Spleen (tissue), 11 donors: ENCODE data around the gene CCDC92. TPM values are rescaled to one million over a fixed set of nuclear protein-coding genes. Genes with fewer than 3 reads are reported as not detected.

Experiments used
- DNase-seq: peaks from one replicate; pipeline ENCODE4 v3.0.0-alpha.2; 2020
- H3K27ac ChIP-seq, 8 donors: fragments of 200-600 bp; sonication (generic) in 7 of 8; 1 replicate in 4 of 8; 2 replicates in 4 of 8; pipeline versions ENCODE4 v1.5.0 to v1.8.0; 2016 to 2021; ENCODE audit warnings: inconsistent platforms in 4 of 8, mild to moderate bottlenecking in 4 of 8, moderate library complexity in 1 of 8
- H3K27me3 ChIP-seq, 7 donors: fragments of 200-600 bp; sonication (generic) in 6 of 7; replicated peaks in 1 of 7; 1 replicate in 4 of 7; 2 replicates in 3 of 7; pipeline versions ENCODE4 v1.5.0 to v1.8.0; 2016 to 2021; ENCODE audit warnings: inconsistent platforms in 3 of 7, mild to moderate bottlenecking in 1 of 7
- H3K36me3 ChIP-seq, 6 donors: fragments of 200-600 bp; sonication (generic) in 5 of 6; 1 replicate in 4 of 6; 2 replicates in 2 of 6; pipeline versions ENCODE4 v1.5.0 to v1.8.0; 2016 to 2021; ENCODE audit warnings: inconsistent platforms in 2 of 6
- H3K4me1 ChIP-seq, 6 donors: fragments of 200-600 bp; sonication (generic) in 5 of 6; 1 replicate in 3 of 6; 2 replicates in 3 of 6; pipeline versions ENCODE4 v1.5.0 to v1.8.0; 2016 to 2021; ENCODE audit warnings: inconsistent platforms in 3 of 6
- H3K4me3 ChIP-seq, 8 donors: fragments of 200-600 bp; sonication (generic) in 7 of 8; 1 replicate in 4 of 8; 2 replicates in 4 of 8; pipeline versions ENCODE4 v1.5.0 to v1.8.0; 2016 to 2021; ENCODE audit warnings: inconsistent platforms in 4 of 8, mild to moderate bottlenecking in 4 of 8, moderate library complexity in 2 of 8
- H3K9me3 ChIP-seq, 8 donors: fragments of 200-600 bp; sonication (generic) in 7 of 8; 1 replicate in 4 of 8; 2 replicates in 4 of 8; pipeline versions ENCODE4 v1.5.0 to v1.8.0; 2016 to 2021; ENCODE audit warnings: inconsistent platforms in 4 of 8
- POLR2A ChIP-seq, 3 donors: fragments of 450-650 bp; IDR thresholded peaks; one replicate each; pipeline ENCODE4 v1.5.1; 2017; ENCODE audit warnings: antibody characterized with exemption in 3 of 3, mild to moderate bottlenecking in 1 of 3
- POLR2AphosphoS5 ChIP-seq, 3 donors: sonication (generic); formaldehyde crosslinking; IDR thresholded peaks; one replicate each; pipeline ENCODE4 v1.5.1; 2017; ENCODE audit warnings: antibody characterized with exemption in 3 of 3
- WGBS, 5 donors: extraction: QIAGEN DNeasy Blood & Tissue Kit in 3 of 5; methylation state at CpG; one replicate each; pipeline versions ENCODE4 v1.1.5 to v1.1.7; 2013 to 2018; 5-methylcytosine and 5-hydroxymethylcytosine counted together
- intact Hi-C: fragments of 100-400 bp; cut with DNase I; formaldehyde crosslinking; loops from one replicate; pipeline ENCODE4 v1.15.0; 2023; ENCODE audit warnings: low total_unique reads
- polyA plus RNA-seq, 3 donors: library from polyadenylated mRNA; stranded (reverse); fragments of 200-250 nt; gene quantifications; one replicate each; pipeline ENCODE4 v1.2.1, GENCODE V29; 2013
- total RNA-seq, 7 donors: library from RNA; depleted of rRNA in 3 of 7; stranded (reverse); fragments of >200 nt in 3 of 7; fragmentation: NEBNext Ultra II Directional in 4 of 7; extraction: Animal tissue kit (Norgen Biotek cat#: 25700) in 4 of 7; gene quantifications; one replicate each; pipeline versions ENCODE4 v1.1.0 to v1.2.1, GENCODE V29; 2016 to 2021
- TF ChIP-seq, protein P1 (sequence below), 11 experiments: fragments of 200-600 bp in 7 of 11; fragments of 450-650 bp in 4 of 11; sonication (generic) in 4 of 11; IDR thresholded peaks in 8 of 11; conservative IDR thresholded peaks in 3 of 11; 1 replicate in 7 of 11; 2 replicates in 4 of 11; pipeline versions ENCODE4 v1.4.0 to v1.8.0; 2016 to 2021; ENCODE audit warnings: antibody characterized with exemption in 11 of 11, inconsistent platforms in 4 of 11, mild to moderate bottlenecking in 1 of 11
- donor health status: healthy with polysubstance abuse.
- donor health status: DM: no; HTN: no; CAD: no; lungs with moderate emphysema.
- donor health status: DM: no; HTN: no; CAD: no.
- donor health status: Bipolar disorder and iron deficiency.
- donor health status: healthy.
- donor health status: DM: no; HTN: no; CAD: no.
- donor health status: DM: yes; HTN: yes; CAD: no.

CCDC92 gene
- total and polyA plus RNA-seq, 10 donors, result 16.0 to 36.7 (median 27.8) TPM

DNA sequence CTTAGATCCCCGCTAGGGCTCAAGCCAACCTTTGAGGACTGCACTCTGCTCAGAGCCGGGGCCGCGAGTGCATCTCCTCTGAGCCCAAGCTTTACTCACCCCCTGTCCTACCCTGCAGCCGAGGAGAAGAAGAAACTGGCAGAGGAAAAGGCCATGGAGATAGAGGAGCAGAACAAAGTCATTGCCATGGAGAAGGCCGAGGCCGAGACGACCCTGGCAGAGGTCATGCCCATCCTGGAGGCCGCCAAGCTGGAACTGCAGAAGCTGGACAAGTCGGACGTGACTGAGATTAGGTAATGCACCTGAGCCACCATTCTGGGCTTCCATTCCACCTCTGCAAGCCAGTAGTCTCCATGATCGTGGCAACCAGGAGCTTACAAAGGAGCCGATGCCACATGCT, 69.8 kb downstream of the CCDC92 start:
- Histone ChIP-seq H3K4me3 (no peak overlapping the region), H3K27ac (no peak overlapping the region), H3K9me3 (no peaks in the 10 kb centered on the region), H3K27me3 (peaks cover 0 to 30% (median 0%) of the 10 kb centered on the region in 7 donors), H3K36me3 (no peaks in the 10 kb centered on the region), H3K4me1 (peaks cover 0 to 11% (median 3%) of the 10 kb centered on the region in 6 donors)
- intact Hi-C loops, result no loop called here
- WGBS, 5 donors, result 85 to 97% (median 91%) methylated on average over 13 of the region's 13 CpGs
- DNase-seq, result peak; percentile 39
- TF ChIP-seq, protein P1, sequence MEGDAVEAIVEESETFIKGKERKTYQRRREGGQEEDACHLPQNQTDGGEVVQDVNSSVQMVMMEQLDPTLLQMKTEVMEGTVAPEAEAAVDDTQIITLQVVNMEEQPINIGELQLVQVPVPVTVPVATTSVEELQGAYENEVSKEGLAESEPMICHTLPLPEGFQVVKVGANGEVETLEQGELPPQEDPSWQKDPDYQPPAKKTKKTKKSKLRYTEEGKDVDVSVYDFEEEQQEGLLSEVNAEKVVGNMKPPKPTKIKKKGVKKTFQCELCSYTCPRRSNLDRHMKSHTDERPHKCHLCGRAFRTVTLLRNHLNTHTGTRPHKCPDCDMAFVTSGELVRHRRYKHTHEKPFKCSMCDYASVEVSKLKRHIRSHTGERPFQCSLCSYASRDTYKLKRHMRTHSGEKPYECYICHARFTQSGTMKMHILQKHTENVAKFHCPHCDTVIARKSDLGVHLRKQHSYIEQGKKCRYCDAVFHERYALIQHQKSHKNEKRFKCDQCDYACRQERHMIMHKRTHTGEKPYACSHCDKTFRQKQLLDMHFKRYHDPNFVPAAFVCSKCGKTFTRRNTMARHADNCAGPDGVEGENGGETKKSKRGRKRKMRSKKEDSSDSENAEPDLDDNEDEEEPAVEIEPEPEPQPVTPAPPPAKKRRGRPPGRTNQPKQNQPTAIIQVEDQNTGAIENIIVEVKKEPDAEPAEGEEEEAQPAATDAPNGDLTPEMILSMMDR (IDR thresholded peaks at IDR 0.05 in 8 of 11, conservative IDR thresholded peaks at IDR 0.05 in 3 of 11), result no peak
- no peak for TF ChIP-seq POLR2A (IDR thresholded peaks at IDR 0.05)
- TF ChIP-seq POLR2AphosphoS5 (IDR thresholded peaks at IDR 0.05), result no peak

DNA sequence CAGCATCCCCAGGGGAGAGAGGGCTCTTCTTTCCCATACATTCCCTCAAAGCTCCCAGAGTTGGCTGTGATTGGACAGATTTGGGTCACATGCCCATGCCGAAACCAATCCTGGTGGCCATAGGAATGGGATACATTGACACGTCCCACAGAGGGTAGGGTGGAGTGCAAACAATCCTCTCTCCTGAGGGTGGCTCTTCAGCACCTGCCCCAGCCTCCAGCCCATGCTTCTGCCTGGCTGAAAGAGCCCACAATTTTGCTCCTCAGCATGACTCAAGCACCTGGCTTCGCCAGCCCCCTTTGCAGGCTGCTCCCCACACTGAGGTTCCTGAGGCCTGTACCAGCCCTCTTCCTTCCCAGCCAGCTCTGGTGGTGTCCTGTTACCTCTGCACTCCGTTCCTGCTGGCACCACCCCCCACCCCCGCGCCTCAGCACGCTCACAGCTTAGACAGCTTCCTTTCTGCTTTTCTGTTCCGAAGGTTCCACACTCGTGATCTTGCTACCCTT, 71.7 kb downstream of the CCDC92 start:
- Histone ChIP-seq H3K27ac (no peak overlapping the region), H3K4me1 (peaks cover 0 to 11% (median 3%) of the 10 kb centered on the region in 6 donors), H3K27me3 (peaks cover 0 to 30% (median 0%) of the 10 kb centered on the region in 7 donors), H3K36me3 (no peaks in the 10 kb centered on the region), H3K4me3 (no peak overlapping the region), H3K9me3 (no peaks in the 10 kb centered on the region)
- TF ChIP-seq POLR2A (IDR thresholded peaks at IDR 0.05) (no peak), POLR2AphosphoS5 (IDR thresholded peaks at IDR 0.05) (no peak)
- no peak for DNase-seq
- WGBS, 5 donors, result 23 to 32% (median 27%) methylated on average over 8 to 9 of the region's 9 CpGs
- intact Hi-C loops, result no loop called here

DNA sequence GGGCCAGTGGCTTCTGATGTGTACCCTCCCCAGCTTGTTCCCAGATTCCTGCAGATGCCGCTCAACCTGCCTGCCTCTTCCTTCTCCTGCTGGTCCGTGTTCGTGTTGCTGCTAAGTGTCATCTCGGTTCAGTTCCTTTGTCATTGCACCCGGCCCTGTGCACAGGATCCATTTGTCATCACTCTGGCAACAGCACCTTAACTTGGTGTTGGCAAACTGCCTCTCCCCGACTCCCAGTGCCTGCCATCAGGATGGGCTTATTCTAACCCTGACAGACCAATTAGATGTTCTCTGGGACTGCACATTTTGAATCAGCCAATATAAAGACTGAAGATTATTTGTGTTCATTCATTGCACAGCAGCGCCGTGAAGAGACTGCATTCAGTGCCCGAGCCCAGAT, 73.3 kb downstream of the CCDC92 start:
- no peaks in the 10 kb centered on the region for H3K9me3 ChIP-seq
- peaks cover 0 to 4% (median 0%) of the 10 kb centered on the region in 6 donors for H3K4me1 ChIP-seq
- H3K4me3 ChIP-seq, result no peak overlapping the region
- DNase-seq, result no peak
- peaks cover 0 to 30% (median 0%) of the 10 kb centered on the region in 7 donors for H3K27me3 ChIP-seq
- intact Hi-C loops, result no loop called here
- 88 to 96% (median 90%) methylated on average over 9 of the region's 9 CpGs for WGBS, 5 donors
- H3K27ac ChIP-seq, result no peak overlapping the region
- no peaks in the 10 kb centered on the region for H3K36me3 ChIP-seq
- no peak for TF ChIP-seq POLR2AphosphoS5 (IDR thresholded peaks at IDR 0.05)
- TF ChIP-seq POLR2A (IDR thresholded peaks at IDR 0.05), result no peak
- TF ChIP-seq, protein P1 (IDR thresholded peaks at IDR 0.05 in 8 of 11, conservative IDR thresholded peaks at IDR 0.05 in 3 of 11), result no peak

DNA sequence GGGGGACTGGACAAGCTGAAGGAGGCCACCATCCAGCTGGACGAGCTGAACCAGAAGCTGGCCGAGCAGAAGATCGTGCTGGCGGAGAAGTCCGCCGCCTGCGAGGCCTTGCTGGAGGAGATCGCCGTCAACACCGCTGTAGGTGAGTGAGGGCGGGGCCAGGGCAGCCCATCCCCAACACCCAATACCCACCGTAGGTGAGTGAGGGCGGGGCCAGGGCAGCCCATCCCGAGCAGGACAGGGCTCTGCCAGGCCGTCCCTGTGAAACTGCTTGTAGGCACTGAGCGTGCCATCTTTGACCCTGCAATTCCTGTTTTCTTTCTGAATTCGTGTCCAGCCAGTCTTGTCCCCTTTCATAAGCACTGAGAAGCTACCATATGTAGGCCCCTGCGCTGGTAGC, 74.0 kb downstream of the CCDC92 start:
- intact Hi-C loops, result no loop called here
- 86 to 96% (median 92%) methylated on average over 7 to 18 of the region's 18 CpGs for WGBS, 5 donors
- Histone ChIP-seq H3K27me3 (peaks cover 0 to 28% (median 0%) of the 10 kb centered on the region in 7 donors), H3K4me3 (no peak overlapping the region), H3K36me3 (no peaks in the 10 kb centered on the region), H3K9me3 (no peaks in the 10 kb centered on the region), H3K27ac (no peak overlapping the region), H3K4me1 (peaks cover 0 to 4% (median 0%) of the 10 kb centered on the region in 6 donors)
- no peak for DNase-seq
- TF ChIP-seq, protein P1 (IDR thresholded peaks at IDR 0.05 in 8 of 11, conservative IDR thresholded peaks at IDR 0.05 in 3 of 11), result no peak
- TF ChIP-seq POLR2A (IDR thresholded peaks at IDR 0.05) (no peak), POLR2AphosphoS5 (IDR thresholded peaks at IDR 0.05) (no peak)
